Gastroesophageal sphincter (tissue), 4 donors: ENCODE measurements around the gene FAXDC2. TPM values are rescaled to one million over a fixed set of nuclear protein-coding genes. Genes with fewer than 3 reads are reported as not detected.

Source experiments
- ATAC-seq: fragments of 150-250 bp; one replicate; pipeline ENCODE4 v1.9.1; 2016; ENCODE audit warnings: mild to moderate bottlenecking, moderate library complexity
- H3K27ac ChIP-seq, 4 donors: fragments of 200-600 bp; sonication (generic) in 3 of 4; 1 replicate in 3 of 4; 2 replicates in 1 of 4; pipeline ENCODE4 v1.5.1; 2016 to 2019
- H3K27me3 ChIP-seq: fragments of 200-600 bp; sonication (generic); one replicate; pipeline ENCODE4 v1.5.1; 2019
- H3K36me3 ChIP-seq, 2 donors: fragments of 200-600 bp; sonication (generic); one replicate each; pipeline ENCODE4 v1.5.1; 2019; ENCODE audit warnings: control low read depth in 1 of 2
- H3K4me1 ChIP-seq, 3 donors: fragments of 200-600 bp; sonication (generic); 1 replicate in 2 of 3; 2 replicates in 1 of 3; pipeline ENCODE4 v1.5.1; 2016 to 2019; ENCODE audit warnings: control low read depth in 2 of 3
- H3K4me3 ChIP-seq, 2 donors: fragments of 200-600 bp; sonication (generic); one replicate each; pipeline ENCODE4 v1.5.1; 2019; ENCODE audit warnings: mild to moderate bottlenecking in 1 of 2, moderate library complexity in 1 of 2
- H3K9me3 ChIP-seq, 3 donors: fragments of 200-600 bp; sonication (generic); one replicate each; pipeline ENCODE4 v1.5.1; 2017 to 2019; ENCODE audit warnings: control low read depth in 2 of 3
- CTCF ChIP-seq, 4 experiments: fragments of 200-600 bp in 2 of 4; fragments of 450-650 bp in 2 of 4; sonication (generic) in 1 of 4; IDR thresholded peaks; one replicate each; pipeline ENCODE4 v1.5.1; 2017 to 2019; ENCODE audit warnings: antibody characterized with exemption in 4 of 4, mild to moderate bottlenecking in 2 of 4, moderate library complexity in 2 of 4
- EP300 ChIP-seq: sonication (generic); formaldehyde crosslinking; IDR thresholded peaks from one replicate; pipeline ENCODE4 v1.6.1; 2017; ENCODE audit warnings: antibody characterized with exemption, mild to moderate bottlenecking
- POLR2A ChIP-seq, 2 donors: fragments of 450-650 bp; IDR thresholded peaks; one replicate each; pipeline ENCODE4 v1.6.1; 2017; ENCODE audit warnings: antibody characterized with exemption in 2 of 2, mild to moderate bottlenecking in 2 of 2, moderate library complexity in 1 of 2
- POLR2AphosphoS5 ChIP-seq: sonication (generic); formaldehyde crosslinking; IDR thresholded peaks from one replicate; pipeline ENCODE4 v1.6.1; 2017; ENCODE audit warnings: antibody characterized with exemption
- WGBS, 2 donors: methylation state at CpG; one replicate each; pipeline ENCODE4 v1.1.5; 2018; ENCODE audit warnings: low coverage in 1 of 2; 5-methylcytosine and 5-hydroxymethylcytosine counted together
- small RNA-seq, 4 donors: library from RNA; depleted of rRNA; stranded (forward); fragments of <200 nt; gene quantifications; one replicate each; pipeline ENCODE3, GENCODE V24; 2016
- total RNA-seq, 4 donors: library from RNA; depleted of rRNA; stranded (reverse); fragments of >200 nt; gene quantifications; one replicate each; pipeline ENCODE4 v1.1.0, GENCODE V29; 2016

The FAXDC2 gene
- total RNA-seq, 4 donors from 2014 or later = 26.6 to 75.5 (median 46.4) TPM

- Histone ChIP-seq H3K9me3 (no peaks in the 10 kb centered on the region), H3K4me1 (peaks cover 0 to 100% (median 60%) of the 10 kb centered on the region in 3 donors), H3K4me3 (no peak overlapping the region), H3K27ac (peak overlapping the region in 3 of 4 donors; percentile 18 to 60 (median 46)), H3K36me3 (no peaks in the 10 kb centered on the region), H3K27me3 (no peaks in the 10 kb centered on the region)
- TF ChIP-seq EP300 (no peak), CTCF (IDR thresholded peaks at IDR 0.05) (no peak), POLR2A (IDR thresholded peaks at IDR 0.05) (no peak), POLR2AphosphoS5 (no peak)
- 16 to 53% methylated on average over 3 to 6 of the region's 10 CpGs for WGBS, 2 donors
- peak; percentile 39 for ATAC-seq
Observed at GRCh38 chr5:154771383-154771901, 79.0 kb downstream of the FAXDC2 start.

- WGBS, 2 donors = 44% methylated on average over 2 of the region's 2 CpGs; no CpG with 5 or more reads in 1 of the 2 donors
- Histone ChIP-seq H3K27me3 (no peaks in the 10 kb centered on the region), H3K4me1 (peaks cover under 1 to 100% (median 61%) of the 10 kb centered on the region in 3 donors), H3K4me3 (no peak overlapping the region), H3K36me3 (no peaks in the 10 kb centered on the region), H3K9me3 (no peaks in the 10 kb centered on the region), H3K27ac (peak overlapping the region in 3 of 4 donors; percentile 9 to 60 (median 22))
- no peak for ATAC-seq
- TF ChIP-seq CTCF (IDR thresholded peaks at IDR 0.05) = no peak
- TF ChIP-seq EP300 = no peak
- no peak for TF ChIP-seq POLR2AphosphoS5
- no peak for TF ChIP-seq POLR2A (IDR thresholded peaks at IDR 0.05)
Observed at GRCh38 chr5:154770111-154770510, 80.3 kb downstream of the FAXDC2 start.

Small RNA genes lying within 50 kb of the gene (small RNA-seq; reads per million reads assigned to genes)
- 0 reads per million in 4 donors for gene MIR378H

Other genes with a start within 250 kb of the FAXDC2 start
- gene LARP1, start 95.2 kb downstream of the FAXDC2 start, total RNA-seq = 100 to 1,000 TPM in 1 of 4 donors, 10 to 100 TPM in 3; 64.6 to 118 (median 80.1) TPM
- gene CNOT8, start 8.0 kb upstream of the FAXDC2 start, total RNA-seq = 10 to 100 TPM; 53.6 to 71.5 (median 61.5) TPM
- 10 to 100 TPM; 15.8 to 30.0 (median 19.4) TPM for gene GEMIN5, start 87.6 kb upstream of the FAXDC2 start, total RNA-seq
- 10 to 100 TPM; 14.8 to 23.5 (median 20.5) TPM for gene MRPL22, start 90.5 kb upstream of the FAXDC2 start, total RNA-seq
- gene KIF4B, start 163.2 kb upstream of the FAXDC2 start, total RNA-seq = under 1 TPM in 3 of 4 donors, not detected in 1; under 0.01 to 0.08 (median 0.05) TPM